ENCODE results near the gene CTIF. TPM values are rescaled to one million over a fixed set of nuclear protein-coding genes. Genes with fewer than 3 reads are reported as not detected.

Gene CTIF
- total RNA-seq, 1 experiment from 2014 or later: 95.8 TPM

DNA sequence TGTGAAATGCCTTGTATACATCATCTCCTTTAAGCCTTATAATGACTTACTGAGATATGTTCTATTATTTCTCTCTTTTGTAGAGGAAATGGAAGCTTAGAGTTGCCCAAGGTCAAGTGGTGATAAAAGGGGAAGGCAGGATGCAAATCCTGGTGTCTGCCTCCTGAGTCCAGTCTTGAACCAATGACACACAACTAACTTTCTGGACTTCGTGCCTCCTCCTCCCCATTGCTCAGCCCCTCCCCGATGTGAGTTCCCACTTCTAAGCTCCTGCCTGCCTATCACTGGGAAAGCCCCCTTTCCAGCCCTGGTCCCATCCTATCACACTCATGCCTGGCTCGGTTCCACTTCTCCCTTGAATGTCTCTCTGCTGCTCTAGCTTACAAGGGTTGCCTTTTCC lies 6.9 kb upstream of the CTIF start:
- no TSS peak for BruUV-seq (replicated peaks)
- Mint-ChIP-seq H3K4me1 (ENCODE audit: insufficient read depth, unreplicated experiment) (peaks cover 12% of the 10 kb centered on the region), H3K4me3 (ENCODE audit: unreplicated experiment) (no peak overlapping the region), H3K9me3 (ENCODE audit: unreplicated experiment) (no peaks in the 10 kb centered on the region), H3K27ac (ENCODE audit: low read depth, unreplicated experiment) (no peak overlapping the region), H3K36me3 (ENCODE audit: insufficient read depth, unreplicated experiment) (no peaks in the 10 kb centered on the region), H3K27me3 (ENCODE audit: insufficient read depth, unreplicated experiment) (peaks cover 12% of the 10 kb centered on the region)
- ChIA-PET CTCF (interaction anchor here (0.6 to 0.7 kb wide), 2 partner anchors 56 to 450 kb away, joined by 3 read pairs; no protein-coding TSS in a partner anchor), POLR2A (no interaction called here)
- TF ChIP-seq, protein P1, sequence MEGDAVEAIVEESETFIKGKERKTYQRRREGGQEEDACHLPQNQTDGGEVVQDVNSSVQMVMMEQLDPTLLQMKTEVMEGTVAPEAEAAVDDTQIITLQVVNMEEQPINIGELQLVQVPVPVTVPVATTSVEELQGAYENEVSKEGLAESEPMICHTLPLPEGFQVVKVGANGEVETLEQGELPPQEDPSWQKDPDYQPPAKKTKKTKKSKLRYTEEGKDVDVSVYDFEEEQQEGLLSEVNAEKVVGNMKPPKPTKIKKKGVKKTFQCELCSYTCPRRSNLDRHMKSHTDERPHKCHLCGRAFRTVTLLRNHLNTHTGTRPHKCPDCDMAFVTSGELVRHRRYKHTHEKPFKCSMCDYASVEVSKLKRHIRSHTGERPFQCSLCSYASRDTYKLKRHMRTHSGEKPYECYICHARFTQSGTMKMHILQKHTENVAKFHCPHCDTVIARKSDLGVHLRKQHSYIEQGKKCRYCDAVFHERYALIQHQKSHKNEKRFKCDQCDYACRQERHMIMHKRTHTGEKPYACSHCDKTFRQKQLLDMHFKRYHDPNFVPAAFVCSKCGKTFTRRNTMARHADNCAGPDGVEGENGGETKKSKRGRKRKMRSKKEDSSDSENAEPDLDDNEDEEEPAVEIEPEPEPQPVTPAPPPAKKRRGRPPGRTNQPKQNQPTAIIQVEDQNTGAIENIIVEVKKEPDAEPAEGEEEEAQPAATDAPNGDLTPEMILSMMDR (IDR thresholded peaks at IDR 0.05; ENCODE audit: unreplicated experiment): no peak
- no peak for DNase-seq (ENCODE audit: unreplicated experiment)
- intact Hi-C loops (cut with micrococcal nuclease): no loop called here

DNA sequence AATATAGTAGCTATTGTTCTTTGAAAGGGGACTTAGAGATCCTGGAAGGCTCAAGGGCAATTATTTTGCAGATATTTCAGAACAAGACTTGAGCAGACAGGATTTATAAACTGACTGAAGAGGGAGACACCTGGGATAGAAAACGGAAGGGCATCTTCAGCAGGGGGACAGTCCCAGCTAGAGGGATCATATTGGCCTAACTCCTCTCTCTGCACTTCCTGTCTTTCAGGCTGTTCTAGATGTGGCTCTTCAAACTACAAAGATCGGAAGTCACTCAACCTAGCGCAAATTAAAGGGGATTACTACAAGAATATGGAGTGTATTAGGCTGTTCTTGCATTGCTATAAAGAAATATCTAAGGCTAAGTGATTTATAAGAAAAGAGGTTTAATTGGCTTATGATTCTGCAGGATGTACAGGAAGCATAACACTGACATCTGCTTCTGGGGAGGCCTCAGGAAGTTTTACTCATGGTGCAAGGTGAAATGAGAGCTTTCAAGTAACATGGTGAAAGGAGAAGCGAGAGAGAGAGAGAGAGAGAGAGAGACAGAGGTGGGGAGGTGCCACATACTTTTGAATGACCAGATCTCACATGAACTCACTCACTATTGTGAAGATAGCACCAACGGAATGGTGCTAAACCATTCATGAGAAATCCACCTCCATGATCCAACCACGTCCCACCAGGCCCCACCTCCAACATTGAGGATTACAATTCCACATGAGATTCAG lies 5.3 kb upstream of the CTIF start:
- BruUV-seq (replicated peaks): no TSS peak
- Mint-ChIP-seq H3K4me1 (ENCODE audit: insufficient read depth, unreplicated experiment) (peaks cover 12% of the 10 kb centered on the region), H3K4me3 (ENCODE audit: unreplicated experiment) (no peak overlapping the region), H3K27ac (ENCODE audit: low read depth, unreplicated experiment) (no peak overlapping the region), H3K9me3 (ENCODE audit: unreplicated experiment) (no peaks in the 10 kb centered on the region), H3K36me3 (ENCODE audit: insufficient read depth, unreplicated experiment) (no peaks in the 10 kb centered on the region), H3K27me3 (ENCODE audit: insufficient read depth, unreplicated experiment) (no peaks in the 10 kb centered on the region)
- CTCF ChIA-PET: interaction anchor here (0.6 kb wide), 1 partner anchor 1295 kb away, joined by 3 read pairs; no protein-coding TSS in a partner anchor
- POLR2A ChIA-PET: interaction anchor here (0.7 kb wide), 1 partner anchor 286 kb away, joined by 3 read pairs; no protein-coding TSS in a partner anchor
- no peak for DNase-seq (ENCODE audit: unreplicated experiment)
- intact Hi-C loops (cut with micrococcal nuclease): no loop called here
- TF ChIP-seq, protein P1 (IDR thresholded peaks at IDR 0.05; ENCODE audit: unreplicated experiment): no peak

DNA sequence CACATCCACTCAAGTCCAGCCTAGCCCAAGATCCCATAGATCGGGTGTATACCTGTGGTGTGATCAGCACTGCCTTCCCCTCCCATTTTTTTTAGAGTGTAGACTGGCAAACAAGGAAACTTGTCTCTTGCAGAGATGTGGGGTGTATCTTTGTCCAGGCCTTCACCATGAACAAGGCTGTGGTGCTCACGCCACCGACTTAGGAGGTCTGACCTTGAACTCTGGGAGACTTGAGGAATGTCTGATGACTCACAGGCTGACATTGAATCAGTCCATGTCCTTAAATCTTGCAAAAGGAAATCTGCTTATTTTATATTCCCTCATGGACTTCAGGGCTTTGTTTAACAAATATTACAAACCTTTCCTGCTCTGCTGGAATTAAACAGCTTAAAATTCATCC lies 4.5 kb upstream of the CTIF start:
- H3K27me3 Mint-ChIP-seq (ENCODE audit: insufficient read depth, unreplicated experiment): no peaks in the 10 kb centered on the region
- peaks cover 9% of the 10 kb centered on the region for H3K4me1 Mint-ChIP-seq (ENCODE audit: insufficient read depth, unreplicated experiment)
- intact Hi-C loops (cut with micrococcal nuclease): no loop called here
- BruUV-seq (replicated peaks): no TSS peak
- H3K4me3 Mint-ChIP-seq (ENCODE audit: unreplicated experiment): no peak overlapping the region
- ChIA-PET POLR2A (no interaction called here), CTCF (no interaction called here)
- H3K9me3 Mint-ChIP-seq (ENCODE audit: unreplicated experiment): no peaks in the 10 kb centered on the region
- TF ChIP-seq, protein P1 (IDR thresholded peaks at IDR 0.05; ENCODE audit: unreplicated experiment): no peak
- no peak overlapping the region for H3K27ac Mint-ChIP-seq (ENCODE audit: low read depth, unreplicated experiment)
- DNase-seq (ENCODE audit: unreplicated experiment): peak; percentile 34
- no peaks in the 10 kb centered on the region for H3K36me3 Mint-ChIP-seq (ENCODE audit: insufficient read depth, unreplicated experiment)

DNA sequence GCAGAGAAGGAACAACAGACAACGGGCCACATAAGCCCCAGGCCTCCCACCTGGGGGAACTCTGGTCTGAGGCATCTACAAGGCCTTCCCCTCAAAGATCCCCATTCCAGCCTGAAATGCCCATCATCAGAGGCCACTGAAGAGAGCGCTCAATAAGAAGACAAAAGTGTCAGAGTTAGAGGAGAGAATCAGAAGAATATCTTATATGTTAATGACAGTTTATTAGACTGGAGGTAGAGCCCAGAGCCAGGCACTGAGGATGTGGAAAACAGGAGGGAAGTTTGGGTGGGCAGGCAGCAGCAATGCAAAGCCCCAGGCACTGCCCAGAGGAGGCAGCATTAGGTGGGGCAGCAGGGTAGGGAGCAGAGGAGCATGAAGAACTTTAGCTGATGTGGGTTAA lies 2.9 kb upstream of the CTIF start:
- Mint-ChIP-seq H3K4me3 (ENCODE audit: unreplicated experiment) (no peak overlapping the region), H3K36me3 (ENCODE audit: insufficient read depth, unreplicated experiment) (no peaks in the 10 kb centered on the region), H3K27ac (ENCODE audit: low read depth, unreplicated experiment) (no peak overlapping the region), H3K9me3 (ENCODE audit: unreplicated experiment) (no peaks in the 10 kb centered on the region), H3K4me1 (ENCODE audit: insufficient read depth, unreplicated experiment) (no peaks in the 10 kb centered on the region), H3K27me3 (ENCODE audit: insufficient read depth, unreplicated experiment) (no peaks in the 10 kb centered on the region)
- TF ChIP-seq, protein P1 (IDR thresholded peaks at IDR 0.05; ENCODE audit: unreplicated experiment): no peak
- DNase-seq (ENCODE audit: unreplicated experiment): no peak
- BruUV-seq (replicated peaks): no TSS peak
- POLR2A ChIA-PET: no interaction called here
- intact Hi-C loops (cut with micrococcal nuclease): no loop called here
- CTCF ChIA-PET: no interaction called here

All from MCF 10A (cell line).